DND-41 (cell line): Measurements from ENCODE around the gene GSTP1.

ENCODE experiments used
- ATAC-seq: fragments of 200-7000 bp; cut with Tn5 transposase; 3 replicates; pipeline ENCODE4 v1.9.1; 2021; ENCODE audit warnings: low read depth; ENCODE audit not compliant: insufficient read depth
- DNase-seq: peaks from one replicate; pipeline ENCODE4 v3.0.0-alpha.2; 2020
- H2AFZ ChIP-seq: 2 replicates; pipeline ENCODE4 v1.6.0; 2012; ENCODE audit warnings: low read depth, low read length
- H3K27ac ChIP-seq: 2 replicates; pipeline ENCODE4 v1.5.1; 2012; ENCODE audit warnings: low read length, inconsistent platforms
- H3K27me3 ChIP-seq: fragments of 200-600 bp; sonication (generic); 2 replicates; pipeline ENCODE4 v1.6.0; 2012; ENCODE audit warnings: low read length, mild to moderate bottlenecking, inconsistent platforms; ENCODE audit not compliant: insufficient read depth, poor library complexity
- H3K36me3 ChIP-seq: 2 replicates; pipeline ENCODE4 v1.5.1; 2012; ENCODE audit warnings: low read length, inconsistent platforms; ENCODE audit not compliant: insufficient read depth
- H3K4me1 ChIP-seq: 2 replicates; pipeline ENCODE4 v1.5.1; 2012; ENCODE audit warnings: mild to moderate bottlenecking, low read length; ENCODE audit not compliant: insufficient read depth
- H3K4me2 ChIP-seq: 2 replicates; pipeline ENCODE4 v1.6.0; 2012; ENCODE audit warnings: mild to moderate bottlenecking, moderate library complexity, low read length, inconsistent platforms; ENCODE audit not compliant: insufficient read depth
- H3K4me3 ChIP-seq, 2 experiments: fragments of 200-600 bp in 1 of 2; shearing (Covaris generic) in 1 of 2; 2 replicates each; pipeline ENCODE4 v1.5.1; 2012 to 2016; ENCODE audit warnings: inconsistent platforms in 2 of 2, low read length in 2 of 2, mild to moderate bottlenecking in 2 of 2, low read depth in 1 of 2, moderate library complexity in 1 of 2
- H3K79me2 ChIP-seq: 2 replicates; pipeline ENCODE4 v1.6.0; 2012; ENCODE audit warnings: low read length, inconsistent platforms; ENCODE audit not compliant: insufficient read depth
- H3K9ac ChIP-seq: 2 replicates; pipeline ENCODE4 v1.6.0; 2012; ENCODE audit warnings: low read depth, mild to moderate bottlenecking, inconsistent platforms, low read length, moderate library complexity
- H3K9me3 ChIP-seq: 2 replicates; pipeline ENCODE4 v1.5.1; 2012; ENCODE audit warnings: low read length, moderate library complexity, mild to moderate bottlenecking, inconsistent platforms; ENCODE audit not compliant: insufficient read depth, severe bottlenecking
- H4K20me1 ChIP-seq: 2 replicates; pipeline ENCODE4 v1.6.0; 2012; ENCODE audit warnings: low read length; ENCODE audit not compliant: insufficient read depth
- EZH2 ChIP-seq: IDR thresholded peaks from 3 replicates; pipeline ENCODE4 v1.6.1; 2012; ENCODE audit warnings: borderline replicate concordance, low read depth, mild to moderate bottlenecking, moderate library complexity, low read length, inconsistent platforms; ENCODE audit not compliant: severe bottlenecking
- TF ChIP-seq, protein P1 (sequence below): IDR thresholded peaks from 2 replicates; pipeline ENCODE4 v1.5.1; 2012; ENCODE audit warnings: borderline replicate concordance, low read length, moderate library complexity, mild to moderate bottlenecking; ENCODE audit not compliant: poor library complexity, severe bottlenecking; ENCODE audit errors: extremely low read depth

The GSTP1 gene

DNA sequence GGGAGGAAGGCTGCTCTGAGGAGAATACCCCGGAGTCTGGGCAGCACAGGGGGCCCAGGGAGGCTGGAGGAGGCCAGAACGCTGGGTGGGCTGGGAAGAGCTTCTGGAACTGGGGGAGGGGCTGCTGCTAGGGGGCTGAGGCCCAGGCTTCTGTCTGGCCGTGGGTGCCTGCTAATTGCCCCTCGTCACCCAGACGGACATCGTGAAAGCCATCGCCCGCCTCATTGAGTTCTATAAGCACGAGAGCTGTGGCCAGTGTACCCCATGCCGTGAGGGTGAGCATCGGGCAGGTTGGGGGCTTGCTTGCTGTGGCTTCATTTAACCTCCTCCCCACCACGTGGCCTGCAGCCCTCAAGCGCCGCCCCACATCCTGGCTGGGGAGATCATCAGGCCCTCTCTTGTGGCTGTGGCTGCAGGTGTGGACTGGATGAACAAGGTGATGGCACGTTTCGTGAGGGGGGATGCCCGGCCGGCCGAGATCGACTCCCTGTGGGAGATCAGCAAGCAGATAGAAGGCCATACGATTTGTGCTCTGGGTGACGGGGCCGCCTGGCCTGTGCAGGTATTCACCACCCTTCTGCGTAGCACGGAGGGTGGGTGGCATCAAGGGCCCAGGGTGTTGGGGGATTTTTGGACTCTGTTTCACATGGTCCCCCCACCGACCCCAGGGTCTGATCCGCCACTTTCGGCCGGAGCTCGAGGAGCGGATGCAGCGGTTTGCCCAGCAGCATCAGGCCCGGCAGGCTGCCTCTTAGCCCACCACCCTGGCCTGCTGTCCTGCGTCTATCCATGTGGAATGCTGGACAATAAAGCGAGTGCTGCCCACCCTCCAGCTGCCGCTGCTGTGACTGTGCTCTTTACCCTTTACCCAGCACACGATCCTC, 28.3 kb downstream of the GSTP1 start:
- no peak for TF ChIP-seq EZH2
- TF ChIP-seq, protein P1, sequence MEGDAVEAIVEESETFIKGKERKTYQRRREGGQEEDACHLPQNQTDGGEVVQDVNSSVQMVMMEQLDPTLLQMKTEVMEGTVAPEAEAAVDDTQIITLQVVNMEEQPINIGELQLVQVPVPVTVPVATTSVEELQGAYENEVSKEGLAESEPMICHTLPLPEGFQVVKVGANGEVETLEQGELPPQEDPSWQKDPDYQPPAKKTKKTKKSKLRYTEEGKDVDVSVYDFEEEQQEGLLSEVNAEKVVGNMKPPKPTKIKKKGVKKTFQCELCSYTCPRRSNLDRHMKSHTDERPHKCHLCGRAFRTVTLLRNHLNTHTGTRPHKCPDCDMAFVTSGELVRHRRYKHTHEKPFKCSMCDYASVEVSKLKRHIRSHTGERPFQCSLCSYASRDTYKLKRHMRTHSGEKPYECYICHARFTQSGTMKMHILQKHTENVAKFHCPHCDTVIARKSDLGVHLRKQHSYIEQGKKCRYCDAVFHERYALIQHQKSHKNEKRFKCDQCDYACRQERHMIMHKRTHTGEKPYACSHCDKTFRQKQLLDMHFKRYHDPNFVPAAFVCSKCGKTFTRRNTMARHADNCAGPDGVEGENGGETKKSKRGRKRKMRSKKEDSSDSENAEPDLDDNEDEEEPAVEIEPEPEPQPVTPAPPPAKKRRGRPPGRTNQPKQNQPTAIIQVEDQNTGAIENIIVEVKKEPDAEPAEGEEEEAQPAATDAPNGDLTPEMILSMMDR = no peak

DNA sequence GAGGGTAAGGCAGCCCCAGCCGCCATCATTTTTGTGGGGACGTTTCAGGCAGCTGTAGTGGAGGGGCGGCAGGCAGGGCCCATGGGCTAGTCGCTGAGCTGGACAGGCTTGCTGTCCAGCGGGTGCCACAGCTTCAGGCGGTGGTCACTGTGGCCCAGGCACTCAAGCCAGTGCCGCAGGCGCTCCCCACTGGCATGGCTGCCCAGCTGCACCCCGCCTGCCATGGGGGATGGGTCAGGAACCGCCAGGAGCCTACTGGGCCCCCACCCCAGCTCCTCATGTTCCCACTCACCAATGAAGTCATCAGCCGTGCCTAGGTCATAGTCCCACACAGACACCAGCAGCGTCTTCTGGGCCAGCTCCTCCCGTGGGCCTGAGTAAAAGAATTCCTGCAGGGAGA, 29.1 kb downstream of the GSTP1 start:
- Histone ChIP-seq H3K9ac (no peak overlapping the region), H3K79me2 (peaks cover 11% of the 10 kb centered on the region), H3K4me3 (no peak overlapping the region), H3K4me2 (no peak overlapping the region), H2AFZ (no peak overlapping the region), H3K27me3 (no peaks in the 10 kb centered on the region), H3K36me3 (peaks cover 55% of the 10 kb centered on the region), H3K27ac (no peak overlapping the region), H4K20me1 (peaks cover 4% of the 10 kb centered on the region; the same call in 1 of the 2 replicates), H3K9me3 (no peaks in the 10 kb centered on the region), H3K4me1 (peaks cover 52% of the 10 kb centered on the region)
- ATAC-seq = no peak
- TF ChIP-seq, protein P1 = no peak
- TF ChIP-seq EZH2 = no peak
- no peak for DNase-seq

More for the DNA sequence above, 28.3 kb downstream of the GSTP1 start:
- H3K79me2 ChIP-seq = peaks cover 19% of the 10 kb centered on the region
- H3K36me3 ChIP-seq = peaks cover 56% of the 10 kb centered on the region
- no peak overlapping the region for H3K4me3 ChIP-seq
- peaks cover 4% of the 10 kb centered on the region; the same call in 1 of the 2 replicates for H4K20me1 ChIP-seq
- no peak overlapping the region for H3K27ac ChIP-seq
- H3K4me1 ChIP-seq = peaks cover 55% of the 10 kb centered on the region
- no peaks in the 10 kb centered on the region for H3K9me3 ChIP-seq
- H3K27me3 ChIP-seq = no peaks in the 10 kb centered on the region
- ATAC-seq = no peak
- H2AFZ ChIP-seq = no peak overlapping the region
- H3K4me2 ChIP-seq = no peak overlapping the region
- no peak for DNase-seq
- no peak overlapping the region for H3K9ac ChIP-seq

- ATAC-seq = no peak
- Histone ChIP-seq H3K79me2 (peaks cover 4% of the 10 kb centered on the region), H3K4me3 (no peak overlapping the region), H2AFZ (0 out of 2 replicates have a peak overlapping the region, but pooled peaks have one; percentile 58), H3K36me3 (peaks cover 50% of the 10 kb centered on the region), H4K20me1 (peaks cover 4% of the 10 kb centered on the region; the same call in 1 of the 2 replicates), H3K4me1 (peaks cover 50% of the 10 kb centered on the region), H3K27me3 (no peaks in the 10 kb centered on the region), H3K27ac (peak overlapping the region; percentile 79), H3K9me3 (no peaks in the 10 kb centered on the region), H3K4me2 (peak overlapping the region; percentile 61), H3K9ac (peak overlapping the region; percentile 52)
- no peak for TF ChIP-seq EZH2
- TF ChIP-seq, protein P1 = no peak
- DNase-seq = no peak
Observed at GRCh38 chr11:67613313-67613959, 29.8 kb downstream of the GSTP1 start.
